Measurements from ENCODE around the gene NUPR1. TPM values are rescaled to one million over a fixed set of nuclear protein-coding genes. Genes with fewer than 3 reads are reported as not detected.

The NUPR1 gene
- total RNA-seq, 4 donors from 2014 or later: 20.2 to 56.4 (median 40.1) TPM

DNA sequence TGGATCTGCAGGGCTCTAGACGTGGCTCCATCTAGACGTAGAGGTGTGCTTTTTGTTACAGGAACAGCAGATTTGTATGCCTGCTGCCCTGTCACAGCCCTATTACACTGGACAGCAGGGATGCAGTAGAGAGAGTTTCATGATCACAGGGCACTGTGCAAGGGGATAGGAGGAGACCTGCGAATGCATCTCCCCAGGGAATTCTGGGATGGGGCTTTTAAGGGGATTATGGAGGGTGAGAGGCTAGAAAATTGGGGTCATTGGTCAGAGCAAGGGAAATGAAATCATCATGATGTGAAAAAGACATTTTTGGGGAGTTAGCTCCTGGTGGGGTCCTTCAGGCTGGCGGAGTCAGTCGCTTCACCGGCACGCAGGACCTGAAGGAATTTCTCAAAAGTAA is 3.9 kb upstream of the NUPR1 start:
- ATAC-seq (ENCODE audit: low FRiP score) (no peak), DNase-seq (ENCODE audit: low spot score) (no peak)
- TF ChIP-seq, protein P1, sequence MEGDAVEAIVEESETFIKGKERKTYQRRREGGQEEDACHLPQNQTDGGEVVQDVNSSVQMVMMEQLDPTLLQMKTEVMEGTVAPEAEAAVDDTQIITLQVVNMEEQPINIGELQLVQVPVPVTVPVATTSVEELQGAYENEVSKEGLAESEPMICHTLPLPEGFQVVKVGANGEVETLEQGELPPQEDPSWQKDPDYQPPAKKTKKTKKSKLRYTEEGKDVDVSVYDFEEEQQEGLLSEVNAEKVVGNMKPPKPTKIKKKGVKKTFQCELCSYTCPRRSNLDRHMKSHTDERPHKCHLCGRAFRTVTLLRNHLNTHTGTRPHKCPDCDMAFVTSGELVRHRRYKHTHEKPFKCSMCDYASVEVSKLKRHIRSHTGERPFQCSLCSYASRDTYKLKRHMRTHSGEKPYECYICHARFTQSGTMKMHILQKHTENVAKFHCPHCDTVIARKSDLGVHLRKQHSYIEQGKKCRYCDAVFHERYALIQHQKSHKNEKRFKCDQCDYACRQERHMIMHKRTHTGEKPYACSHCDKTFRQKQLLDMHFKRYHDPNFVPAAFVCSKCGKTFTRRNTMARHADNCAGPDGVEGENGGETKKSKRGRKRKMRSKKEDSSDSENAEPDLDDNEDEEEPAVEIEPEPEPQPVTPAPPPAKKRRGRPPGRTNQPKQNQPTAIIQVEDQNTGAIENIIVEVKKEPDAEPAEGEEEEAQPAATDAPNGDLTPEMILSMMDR (IDR thresholded peaks at IDR 0.05): no peak

DNA sequence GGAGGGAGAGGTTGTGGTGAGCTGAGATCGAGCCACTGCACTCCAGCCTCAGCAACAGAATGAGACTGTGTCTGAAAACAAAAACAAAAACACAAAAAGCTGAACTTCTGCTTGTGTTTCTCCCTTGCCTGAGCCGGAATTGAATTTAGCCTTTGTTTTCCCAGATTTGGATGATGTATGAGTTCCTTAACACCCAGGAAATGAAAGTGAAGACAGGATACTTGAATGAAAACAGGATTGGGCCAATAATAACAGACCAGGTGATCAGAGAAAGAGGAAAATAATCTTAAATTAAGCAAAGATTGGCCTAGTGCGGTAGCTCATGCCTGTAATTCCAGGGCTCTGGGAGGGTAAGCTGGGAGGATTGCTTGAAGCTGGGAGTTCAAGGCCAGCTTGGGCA is 1.6 kb upstream of the NUPR1 start:
- DNase-seq (ENCODE audit: low spot score) (no peak), ATAC-seq (ENCODE audit: low FRiP score) (no peak)

DNA sequence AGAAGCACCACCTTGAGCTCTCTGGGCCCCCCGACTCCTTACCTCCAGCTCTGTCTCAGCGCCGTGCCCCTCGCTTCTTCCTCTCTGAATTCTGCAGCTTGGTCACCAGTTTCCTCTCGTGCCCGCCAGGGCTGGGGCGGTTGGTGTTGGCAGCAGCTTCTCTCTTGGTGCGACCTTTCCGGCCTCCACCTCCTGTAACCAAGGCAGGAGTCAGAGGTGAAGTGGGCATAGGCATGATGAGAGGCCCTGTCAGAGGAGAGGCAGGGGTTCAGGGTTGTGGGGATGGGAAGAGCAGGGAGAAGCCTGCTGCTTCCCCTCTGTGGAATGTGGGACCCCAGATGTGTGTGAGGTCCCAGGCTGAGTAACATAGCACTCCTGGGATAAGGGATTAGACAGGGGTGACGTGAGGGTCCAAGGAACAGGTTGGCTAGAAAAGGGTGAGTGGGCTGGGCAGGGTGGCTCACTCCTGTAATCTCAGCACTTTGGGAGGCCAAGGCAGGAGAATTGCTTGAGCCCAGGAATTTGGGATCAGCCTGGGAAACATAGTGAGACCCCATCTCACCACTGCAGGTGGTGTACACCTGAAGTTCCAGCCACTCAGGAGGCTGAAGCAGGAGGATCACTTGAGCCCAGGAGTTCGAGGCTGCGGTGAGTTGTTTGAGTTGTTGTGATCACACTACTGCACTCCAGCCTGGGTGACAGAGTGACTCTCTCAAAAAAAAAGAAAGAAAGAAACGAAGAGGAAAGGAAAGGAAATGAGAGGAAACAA is 626 bp downstream of the NUPR1 start:
- TF ChIP-seq, protein P1 (IDR thresholded peaks at IDR 0.05): no peak
- no peak for DNase-seq (ENCODE audit: low spot score)
- no peak for ATAC-seq (ENCODE audit: low FRiP score)

More for the DNA sequence above, 1.6 kb upstream of the NUPR1 start:
- TF ChIP-seq, protein P1 (IDR thresholded peaks at IDR 0.05): no peak

DNA sequence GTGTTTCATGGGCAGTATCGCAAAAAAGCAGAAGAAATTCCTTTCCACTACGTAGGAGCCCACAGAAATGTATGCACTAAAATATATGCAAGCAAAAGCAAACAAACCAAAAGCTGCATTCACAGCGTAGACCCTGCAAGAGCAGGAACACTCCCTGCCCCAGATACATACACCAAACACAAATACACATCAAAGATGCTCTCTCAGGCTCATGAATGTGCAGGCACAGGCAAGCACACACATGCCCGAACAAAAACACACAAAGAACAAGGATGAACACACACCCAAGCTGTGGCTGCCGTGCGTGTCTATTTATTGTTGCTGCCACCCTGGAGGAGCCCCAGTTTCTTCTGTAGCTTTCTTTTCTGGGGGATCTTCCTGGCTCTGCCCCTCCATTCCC is 1.7 kb downstream of the NUPR1 start:
- TF ChIP-seq, protein P1 (IDR thresholded peaks at IDR 0.05): no peak
- ATAC-seq (ENCODE audit: low FRiP score): no peak
- DNase-seq (ENCODE audit: low spot score): no peak

DNA sequence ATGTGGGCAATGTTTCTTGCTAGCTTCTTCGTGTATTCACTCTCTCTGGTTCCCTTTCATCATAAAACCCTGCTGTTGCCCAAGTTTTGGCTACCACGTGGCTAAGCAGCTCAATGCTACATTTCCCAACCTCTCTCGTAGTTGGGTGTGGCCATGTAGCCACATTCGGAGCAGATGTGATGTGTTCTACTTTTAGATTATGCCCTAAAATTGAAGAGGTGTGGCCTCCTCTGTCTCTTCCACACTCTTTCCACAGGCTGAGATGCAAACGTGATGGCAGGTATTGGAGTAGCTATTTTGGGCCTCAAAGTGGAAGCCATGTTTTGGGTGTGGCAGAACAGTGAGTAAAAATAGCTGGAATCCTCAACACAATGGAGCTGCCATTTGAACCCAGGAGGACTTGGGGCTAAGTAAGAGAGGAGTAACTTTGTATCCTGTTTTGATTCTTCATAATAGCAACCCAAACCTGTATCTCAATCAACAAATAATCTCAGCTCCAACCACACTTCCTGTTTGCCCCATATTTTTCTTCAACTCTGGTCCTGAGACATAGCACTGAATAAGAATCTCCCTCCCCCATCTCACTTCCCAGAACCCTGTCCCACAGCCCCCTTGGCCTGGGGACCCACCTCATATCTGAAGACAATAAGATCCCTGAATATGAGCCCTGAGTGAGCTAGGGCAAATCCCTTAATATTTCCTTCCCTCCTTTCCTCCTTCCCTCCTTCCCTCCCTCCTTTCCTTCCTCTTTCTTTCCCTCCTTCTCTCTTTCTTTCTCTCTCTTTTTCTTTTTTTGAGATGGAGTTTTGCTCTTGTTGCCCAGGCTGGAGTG is 4.0 kb downstream of the NUPR1 start:
- TF ChIP-seq, protein P1 (IDR thresholded peaks at IDR 0.05): no peak
- ATAC-seq (ENCODE audit: low FRiP score): no peak

DNA sequence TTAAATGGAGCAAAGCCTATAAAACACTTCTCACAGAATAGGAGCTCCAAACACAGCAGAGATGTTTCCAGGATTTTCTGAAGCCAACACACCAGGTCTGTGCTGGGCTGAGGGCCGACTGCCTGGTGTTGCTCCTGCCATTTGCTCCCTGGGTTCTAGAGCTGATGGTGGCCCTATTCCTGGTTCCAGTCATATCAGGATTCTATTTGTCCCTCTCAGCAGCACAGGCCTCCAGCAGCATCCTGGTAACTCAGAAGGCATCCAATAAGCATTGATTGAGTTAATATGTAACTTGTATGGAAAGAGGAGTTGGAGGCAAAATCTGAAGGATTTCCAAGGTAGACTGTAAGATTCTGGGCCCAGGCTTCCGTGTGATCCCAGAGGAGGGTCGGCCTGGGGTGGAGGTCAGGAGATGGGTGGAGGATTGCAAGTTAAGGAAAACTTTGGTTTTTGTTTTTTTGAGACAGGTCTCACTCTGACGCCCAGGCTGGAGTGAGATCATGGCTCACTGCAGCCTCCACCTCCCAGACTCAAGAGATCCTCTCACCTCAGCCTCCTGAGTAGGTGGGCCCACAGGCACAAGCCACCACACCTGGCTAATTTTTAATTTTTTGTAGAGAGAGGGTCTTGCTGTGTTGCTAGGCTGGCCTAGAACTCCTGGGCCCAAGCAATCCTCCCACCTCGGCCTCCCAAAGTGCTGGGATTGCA is 5.7 kb downstream of the NUPR1 start:
- DNase-seq (ENCODE audit: low spot score): no peak

More for the DNA sequence above, 4.0 kb downstream of the NUPR1 start:
- DNase-seq (ENCODE audit: low spot score): peak; percentile 57

More for the DNA sequence above, 5.7 kb downstream of the NUPR1 start:
- no peak for ATAC-seq (ENCODE audit: low FRiP score)
- TF ChIP-seq, protein P1 (IDR thresholded peaks at IDR 0.05): no peak

All from omental fat pad (tissue), 4 donors.